GM10248 (cell line): Measurements from ENCODE around the gene MAP4.

Source experiments
- CTCF ChIA-PET: fragments of 300-600 bp; sonication (Branson Sonifier 250); formaldehyde crosslinking; extraction: SDS; loops from one replicate; lab custom pipeline; 2021; ENCODE audit warnings: antibody characterized with exemption; lab: Yijun Ruan, JAX
- POLR2A ChIA-PET: fragments of 350-650 bp; sonication (Branson Sonifier 250); formaldehyde crosslinking; extraction: SDS; loops from one replicate; lab custom pipeline; 2020; ENCODE audit warnings: antibody characterized with exemption; lab: Yijun Ruan, JAX
- DNase-seq: peaks from one replicate; pipeline ENCODE4 v3.0.0; 2012; ENCODE audit errors: extremely low spot score
- CTCF ChIP-seq: IDR thresholded peaks from 2 replicates; pipeline ENCODE4 v1.5.1; 2012; ENCODE audit warnings: mild to moderate bottlenecking, low read depth; ENCODE audit errors: extremely low read depth, missing control alignments, control extremely low read depth

Gene MAP4

GRCh38 chr3:47848599-47849117 lies 167.6 kb downstream of the MAP4 start:
- CTCF ChIA-PET, result interaction anchor here (1.2 to 2.1 kb wide), 3 partner anchors 9 to 326 kb away, joined by 3 to 7 read pairs (median 6); no protein-coding TSS in a partner anchor
- POLR2A ChIA-PET, result no interaction called here
- no peak for DNase-seq
- no peak for TF ChIP-seq CTCF

- no peak for TF ChIP-seq CTCF
- ChIA-PET CTCF (interaction anchor here (1.4 kb wide), 1 partner anchor 326 kb away, joined by 3 read pairs; no protein-coding TSS in a partner anchor), POLR2A (no interaction called here)
- DNase-seq, result no peak
These were observed 168.3 kb downstream of the MAP4 start for GRCh38 chr3:47847801-47848518.

GRCh38 chr3:47847260-47847659 lies 169.0 kb downstream of the MAP4 start:
- POLR2A ChIA-PET, result no interaction called here
- no peak for DNase-seq
- CTCF ChIA-PET, result no interaction called here
- no peak for TF ChIP-seq CTCF

GRCh38 chr3:47846880-47847248 lies 169.4 kb downstream of the MAP4 start:
- TF ChIP-seq CTCF, result no peak
- DNase-seq, result no peak
- CTCF ChIA-PET, result no interaction called here
- POLR2A ChIA-PET, result no interaction called here

- no peak for TF ChIP-seq CTCF
- POLR2A ChIA-PET, result no interaction called here
- CTCF ChIA-PET, result interaction anchor here (2.3 kb wide), 1 partner anchor 22 kb away, joined by 11 read pairs; no protein-coding TSS in a partner anchor
- no peak for DNase-seq
These were observed 169.9 kb downstream of the MAP4 start for GRCh38 chr3:47846186-47846879.

- CTCF ChIA-PET, result interaction anchor here (6.1 to 9.3 kb wide), 2 partner anchors 17 to 147 kb away, joined by 57 to 65 read pairs; no protein-coding TSS in a partner anchor
- POLR2A ChIA-PET, result no interaction called here
- TF ChIP-seq CTCF, result no peak
- no peak for DNase-seq
These were observed 174.3 kb downstream of the MAP4 start for GRCh38 chr3:47841786-47842349.
